A549 (cell line): Measurements from ENCODE around the gene PGAP1.

Experiments
- JUNB ChIP-seq: fragments of >200 bp; sonication (Bioruptor Twin); formaldehyde crosslinking; IDR thresholded peaks from 2 replicates; pipeline ENCODE4 v1.6.1; 2016
- NFE2L2 ChIP-seq: fragments of 150-350 bp; conservative IDR thresholded peaks from 2 replicates; pipeline ENCODE4 v1.6.1; 2014; ENCODE audit warnings: low read length
- POLR2AphosphoS2 ChIP-seq: conservative IDR thresholded peaks from 2 replicates; pipeline ENCODE4 v1.6.1; 2012; ENCODE audit warnings: low read length, improper control_type of control experiment, inconsistent platforms
- SMC3 ChIP-seq: fragments of >200 bp; sonication (Bioruptor Twin); formaldehyde crosslinking; IDR thresholded peaks from 3 replicates; pipeline ENCODE4 v1.6.1; 2018; ENCODE audit warnings: inconsistent platforms
- TF ChIP-seq, protein P1 (sequence below): fragments of >200 bp; sonication (Bioruptor Twin); formaldehyde crosslinking; IDR thresholded peaks from 3 replicates; pipeline ENCODE4 v1.5.1; 2016

DNA sequence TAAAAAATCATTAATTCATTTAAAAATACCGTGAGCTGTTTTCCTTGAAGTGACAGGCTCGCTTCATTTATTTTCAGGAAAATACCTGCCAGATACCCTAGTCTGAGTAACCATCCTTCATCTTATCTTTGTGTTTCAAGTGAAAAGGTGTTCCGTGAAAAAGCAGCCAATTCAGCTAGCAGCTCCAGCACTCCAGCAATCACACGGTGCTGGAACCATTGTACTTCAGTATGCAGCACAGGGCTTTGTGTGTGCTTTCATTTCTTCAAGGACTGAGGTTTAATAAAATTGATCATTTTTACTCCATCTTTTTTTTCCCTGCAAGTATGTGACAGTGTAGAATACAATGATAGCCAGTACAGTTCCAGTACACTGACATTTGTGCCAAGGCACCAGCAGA is 39.1 kb upstream of the PGAP1 start:
- no peak for TF ChIP-seq POLR2AphosphoS2
- TF ChIP-seq SMC3: no peak
- TF ChIP-seq, protein P1, sequence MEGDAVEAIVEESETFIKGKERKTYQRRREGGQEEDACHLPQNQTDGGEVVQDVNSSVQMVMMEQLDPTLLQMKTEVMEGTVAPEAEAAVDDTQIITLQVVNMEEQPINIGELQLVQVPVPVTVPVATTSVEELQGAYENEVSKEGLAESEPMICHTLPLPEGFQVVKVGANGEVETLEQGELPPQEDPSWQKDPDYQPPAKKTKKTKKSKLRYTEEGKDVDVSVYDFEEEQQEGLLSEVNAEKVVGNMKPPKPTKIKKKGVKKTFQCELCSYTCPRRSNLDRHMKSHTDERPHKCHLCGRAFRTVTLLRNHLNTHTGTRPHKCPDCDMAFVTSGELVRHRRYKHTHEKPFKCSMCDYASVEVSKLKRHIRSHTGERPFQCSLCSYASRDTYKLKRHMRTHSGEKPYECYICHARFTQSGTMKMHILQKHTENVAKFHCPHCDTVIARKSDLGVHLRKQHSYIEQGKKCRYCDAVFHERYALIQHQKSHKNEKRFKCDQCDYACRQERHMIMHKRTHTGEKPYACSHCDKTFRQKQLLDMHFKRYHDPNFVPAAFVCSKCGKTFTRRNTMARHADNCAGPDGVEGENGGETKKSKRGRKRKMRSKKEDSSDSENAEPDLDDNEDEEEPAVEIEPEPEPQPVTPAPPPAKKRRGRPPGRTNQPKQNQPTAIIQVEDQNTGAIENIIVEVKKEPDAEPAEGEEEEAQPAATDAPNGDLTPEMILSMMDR: no peak
- TF ChIP-seq NFE2L2: no peak
- TF ChIP-seq JUNB: no peak
